Epithelial cell of proximal tubule (primary cell): ENCODE measurements around the gene VWA3B. TPM values are rescaled to one million over a fixed set of nuclear protein-coding genes. Genes with fewer than 3 reads are reported as not detected.

Source experiments
- DNase-seq: peaks from one replicate; pipeline ENCODE4 v3.0.0-alpha.2; 2011; ENCODE audit warnings: low read depth
- H3K4me3 ChIP-seq: 2 replicates; pipeline ENCODE4 v1.5.1; 2011; ENCODE audit warnings: low read depth, mild to moderate bottlenecking, low read length
- CTCF ChIP-seq: conservative IDR thresholded peaks from 2 replicates; pipeline ENCODE4 v1.5.1; 2012; ENCODE audit warnings: low read depth, mild to moderate bottlenecking, low read length
- total RNA-seq: library from RNA; depleted of rRNA; stranded (reverse); fragments of >200 nt; gene quantifications from 2 replicates; pipeline ENCODE4 v1.2.3, GENCODE V29; 2015

The VWA3B gene
- total RNA-seq, 1 donor from 2014 or later: not detected

DNA sequence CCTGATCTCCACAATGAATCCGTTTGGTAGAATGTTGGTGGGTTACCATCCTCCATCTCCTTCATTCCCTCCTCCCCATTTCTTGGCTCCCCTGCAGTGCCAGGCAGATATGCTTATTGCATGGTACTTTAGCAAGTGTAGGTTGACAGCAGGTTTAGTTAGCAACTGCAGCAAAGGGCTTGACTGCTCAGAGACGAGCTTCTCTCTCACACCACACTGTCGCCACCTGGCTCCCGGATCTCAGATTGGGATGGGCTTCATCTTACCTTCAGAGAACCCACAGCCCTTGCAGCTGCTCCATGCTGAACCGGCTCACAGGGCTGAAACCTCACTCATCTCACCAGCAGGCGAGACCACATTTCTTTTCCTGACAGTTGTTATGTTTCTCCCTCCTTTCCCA is 88.8 kb downstream of the VWA3B start:
- no peak for DNase-seq
- TF ChIP-seq CTCF: peak; percentile 26
- H3K4me3 ChIP-seq: no peak overlapping the region

DNA sequence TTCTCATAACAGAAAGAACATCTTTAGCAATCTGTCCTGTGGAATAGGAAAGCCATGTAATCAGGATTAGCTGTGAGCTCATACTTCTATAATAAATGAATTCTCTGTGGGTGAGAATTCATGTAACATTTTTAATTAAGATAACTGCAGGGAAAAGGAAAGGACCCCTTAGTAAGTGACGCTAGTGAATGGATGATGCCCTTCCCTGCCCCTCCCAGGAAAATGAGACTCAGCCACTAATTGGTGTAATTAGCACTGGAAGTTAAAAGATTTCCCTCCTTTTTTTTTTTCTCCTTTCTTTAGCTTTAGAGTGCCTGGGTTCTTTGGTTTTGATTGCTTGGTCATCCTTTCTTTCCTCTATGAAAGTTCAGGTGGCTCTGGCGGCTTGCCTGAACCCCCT is 90.3 kb downstream of the VWA3B start:
- no peak overlapping the region for H3K4me3 ChIP-seq
- no peak for DNase-seq
- TF ChIP-seq CTCF: no peak

DNA sequence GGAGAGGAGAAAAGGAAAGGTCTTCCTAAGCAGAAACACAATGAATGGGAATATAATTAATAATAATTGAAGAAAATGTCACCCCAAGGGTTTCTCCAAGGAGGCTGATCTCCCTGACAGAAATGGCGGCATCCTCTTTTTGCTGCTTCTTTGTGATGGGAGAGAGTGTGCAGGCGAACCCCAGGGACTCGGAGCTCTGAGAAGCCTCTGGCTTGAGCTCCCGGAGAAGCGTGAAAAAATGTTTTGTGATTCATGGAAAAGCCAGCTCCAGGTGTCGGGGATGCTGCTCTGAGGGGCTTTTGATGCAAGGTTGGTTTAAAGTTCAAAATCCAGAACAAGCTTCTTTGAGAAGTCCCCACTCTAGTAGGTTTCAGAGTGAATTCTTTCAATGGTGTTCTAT is 91.0 kb downstream of the VWA3B start:
- no peak overlapping the region for H3K4me3 ChIP-seq
- no peak for TF ChIP-seq CTCF
- DNase-seq: no peak

- H3K4me3 ChIP-seq: no peak overlapping the region
- no peak for DNase-seq
- no peak for TF ChIP-seq CTCF
These were observed 93.5 kb downstream of the VWA3B start for GRCh38 chr2:98180456-98180855.

- DNase-seq: no peak
- no peak for TF ChIP-seq CTCF
- H3K4me3 ChIP-seq: no peak overlapping the region
These were observed 94.4 kb downstream of the VWA3B start for GRCh38 chr2:98181346-98181745.

DNA sequence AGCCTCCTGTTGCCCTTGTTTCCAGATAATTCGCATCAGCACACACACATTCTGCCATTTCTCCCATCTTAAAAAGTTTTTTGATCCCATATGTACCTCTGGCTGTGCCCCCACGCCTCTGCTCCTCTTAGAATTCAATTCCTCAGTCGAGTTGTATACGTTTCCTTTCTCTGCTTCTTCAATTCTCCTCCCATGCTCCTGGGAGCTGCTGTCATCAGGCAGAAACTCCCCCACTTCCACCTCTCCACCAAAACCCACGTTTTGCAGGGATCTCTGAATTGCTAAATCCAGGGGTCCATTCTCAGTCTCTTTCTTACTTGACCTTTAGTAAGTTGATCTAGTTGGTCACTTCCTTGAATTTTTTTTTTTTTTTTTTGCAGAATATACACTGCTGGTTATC is 98.8 kb downstream of the VWA3B start:
- DNase-seq: no peak
- TF ChIP-seq CTCF: no peak
- no peak overlapping the region for H3K4me3 ChIP-seq

DNA sequence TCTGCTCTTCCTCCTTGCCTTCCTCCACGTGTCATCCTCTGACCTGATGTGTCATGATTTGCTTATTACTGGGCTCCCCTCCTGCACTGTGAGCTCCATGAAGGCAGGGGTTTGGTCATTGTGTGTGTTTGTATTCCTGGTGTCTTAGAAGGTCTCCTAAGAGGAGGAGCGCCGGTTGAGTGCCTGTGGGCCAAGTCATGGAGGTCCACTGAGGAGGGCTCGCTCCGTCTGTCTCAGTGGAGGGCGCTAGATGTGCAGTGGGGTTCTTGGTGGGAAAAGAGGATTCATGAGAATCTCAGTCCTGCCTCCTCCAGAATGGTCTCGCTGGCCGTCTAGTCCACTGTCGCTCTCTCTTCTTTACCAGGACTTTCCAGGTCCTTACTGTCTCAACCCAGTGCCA is 100.2 kb downstream of the VWA3B start:
- no peak overlapping the region for H3K4me3 ChIP-seq
- no peak for DNase-seq
- no peak for TF ChIP-seq CTCF
